ENCODE measurements around the gene SRD5A2.

- no peak for TF ChIP-seq REST (IDR thresholded peaks at IDR 0.05; ENCODE audit: low read depth)
- no peak for TF ChIP-seq POLR2AphosphoS5 (IDR thresholded peaks at IDR 0.05; ENCODE audit: low read depth, low read length)
- no peak for TF ChIP-seq POLR2A (IDR thresholded peaks at IDR 0.05; ENCODE audit: borderline replicate concordance, extremely low read depth, insufficient read depth, insufficient read length)
- no peak for TF ChIP-seq CTCF (IDR thresholded peaks at IDR 0.05 in 2 of 3, conservative IDR thresholded peaks at IDR 0.05 in 1 of 3; ENCODE audit: borderline replicate concordance in 1 of 3, insufficient read depth in 1 of 3, low read depth in 2 of 3, low read length in 2 of 3)
Observed at GRCh38 chr2:31553362-31553761, 27.4 kb downstream of the SRD5A2 start.

Data from HCT116 (cell line).